ENCODE measurements around the gene COL5A2.

Gene COL5A2

GRCh38 chr2:189111063-189111715 is 68.4 kb downstream of the COL5A2 start:
- H3K36me3 ChIP-seq (ENCODE audit: insufficient read depth, low read length): no peaks in the 10 kb centered on the region
- H3K79me2 ChIP-seq (ENCODE audit: insufficient read depth, low read length): no peaks in the 10 kb centered on the region
- H3K4me2 ChIP-seq (ENCODE audit: insufficient read depth, low read length): no peak overlapping the region
- no peaks in the 10 kb centered on the region for H3K4me1 ChIP-seq (ENCODE audit: insufficient read depth, low read length)
- no peak overlapping the region for H3K9ac ChIP-seq (ENCODE audit: low read depth, low read length)
- no peak overlapping the region for H3K27ac ChIP-seq (ENCODE audit: low read length)
- DNase-seq (no peak), ATAC-seq (ENCODE audit: insufficient read depth, low read depth) (no peak)
- H3K27me3 ChIP-seq (ENCODE audit: insufficient read depth, low read length, poor library complexity): peaks cover 4% of the 10 kb centered on the region
- H3K4me3 ChIP-seq (ENCODE audit: low read depth in 1 of 2, low read length in 2 of 2): no peak overlapping the region
- TF ChIP-seq, protein P1, sequence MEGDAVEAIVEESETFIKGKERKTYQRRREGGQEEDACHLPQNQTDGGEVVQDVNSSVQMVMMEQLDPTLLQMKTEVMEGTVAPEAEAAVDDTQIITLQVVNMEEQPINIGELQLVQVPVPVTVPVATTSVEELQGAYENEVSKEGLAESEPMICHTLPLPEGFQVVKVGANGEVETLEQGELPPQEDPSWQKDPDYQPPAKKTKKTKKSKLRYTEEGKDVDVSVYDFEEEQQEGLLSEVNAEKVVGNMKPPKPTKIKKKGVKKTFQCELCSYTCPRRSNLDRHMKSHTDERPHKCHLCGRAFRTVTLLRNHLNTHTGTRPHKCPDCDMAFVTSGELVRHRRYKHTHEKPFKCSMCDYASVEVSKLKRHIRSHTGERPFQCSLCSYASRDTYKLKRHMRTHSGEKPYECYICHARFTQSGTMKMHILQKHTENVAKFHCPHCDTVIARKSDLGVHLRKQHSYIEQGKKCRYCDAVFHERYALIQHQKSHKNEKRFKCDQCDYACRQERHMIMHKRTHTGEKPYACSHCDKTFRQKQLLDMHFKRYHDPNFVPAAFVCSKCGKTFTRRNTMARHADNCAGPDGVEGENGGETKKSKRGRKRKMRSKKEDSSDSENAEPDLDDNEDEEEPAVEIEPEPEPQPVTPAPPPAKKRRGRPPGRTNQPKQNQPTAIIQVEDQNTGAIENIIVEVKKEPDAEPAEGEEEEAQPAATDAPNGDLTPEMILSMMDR (IDR thresholded peaks at IDR 0.05; ENCODE audit: borderline replicate concordance, extremely low read depth, low read length, poor library complexity, severe bottlenecking): no peak
- TF ChIP-seq EZH2 (IDR thresholded peaks at IDR 0.05; ENCODE audit: borderline replicate concordance, low read depth, low read length, severe bottlenecking): no peak
- no peak overlapping the region for H2AFZ ChIP-seq (ENCODE audit: low read depth, low read length)
- H3K9me3 ChIP-seq (ENCODE audit: insufficient read depth, low read length, severe bottlenecking): no peaks in the 10 kb centered on the region
- H4K20me1 ChIP-seq (ENCODE audit: insufficient read depth, low read length): no peaks in the 10 kb centered on the region

DNA sequence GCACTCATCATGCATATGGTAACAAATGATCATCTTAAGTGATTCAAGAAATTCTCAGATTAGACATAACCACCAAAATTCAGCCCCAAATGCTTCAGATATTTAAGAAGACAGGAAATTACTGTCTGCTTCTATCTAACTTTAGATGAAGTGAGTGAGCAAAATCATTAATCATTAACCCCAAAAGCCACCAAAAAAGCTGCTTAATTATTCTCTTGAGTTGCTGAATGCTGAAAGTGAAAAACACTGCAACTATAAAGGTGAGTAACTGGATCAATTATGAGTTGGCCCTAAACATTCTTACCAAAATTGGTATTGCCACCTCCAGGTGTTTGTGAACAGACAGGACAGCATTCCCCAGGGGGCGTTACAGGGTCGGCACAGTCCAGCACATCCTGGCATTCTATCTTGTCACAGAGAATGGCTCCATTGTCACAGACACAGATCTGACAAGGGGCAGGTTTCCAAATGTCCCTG is 69.6 kb downstream of the COL5A2 start:
- Histone ChIP-seq H3K36me3 (ENCODE audit: insufficient read depth, low read length) (no peaks in the 10 kb centered on the region), H3K9me3 (ENCODE audit: insufficient read depth, low read length, severe bottlenecking) (no peaks in the 10 kb centered on the region), H3K4me1 (ENCODE audit: insufficient read depth, low read length) (no peaks in the 10 kb centered on the region), H3K27me3 (ENCODE audit: insufficient read depth, low read length, poor library complexity) (no peaks in the 10 kb centered on the region), H3K79me2 (ENCODE audit: insufficient read depth, low read length) (no peaks in the 10 kb centered on the region), H4K20me1 (ENCODE audit: insufficient read depth, low read length) (no peaks in the 10 kb centered on the region), H3K4me3 (ENCODE audit: low read depth in 1 of 2, low read length in 2 of 2) (no peak overlapping the region), H3K9ac (ENCODE audit: low read depth, low read length) (no peak overlapping the region), H3K4me2 (ENCODE audit: insufficient read depth, low read length) (no peak overlapping the region), H2AFZ (ENCODE audit: low read depth, low read length) (no peak overlapping the region), H3K27ac (ENCODE audit: low read length) (no peak overlapping the region)
- no peak for TF ChIP-seq EZH2 (IDR thresholded peaks at IDR 0.05; ENCODE audit: borderline replicate concordance, low read depth, low read length, severe bottlenecking)
- TF ChIP-seq, protein P1 (IDR thresholded peaks at IDR 0.05; ENCODE audit: borderline replicate concordance, extremely low read depth, low read length, poor library complexity, severe bottlenecking): no peak
- DNase-seq (no peak), ATAC-seq (ENCODE audit: insufficient read depth, low read depth) (no peak)

GRCh38 chr2:189104934-189105333 is 74.6 kb downstream of the COL5A2 start:
- H3K9ac ChIP-seq (ENCODE audit: low read depth, low read length): no peak overlapping the region
- H3K4me2 ChIP-seq (ENCODE audit: insufficient read depth, low read length): no peak overlapping the region
- TF ChIP-seq, protein P1 (IDR thresholded peaks at IDR 0.05; ENCODE audit: borderline replicate concordance, extremely low read depth, low read length, poor library complexity, severe bottlenecking): no peak
- TF ChIP-seq EZH2 (IDR thresholded peaks at IDR 0.05; ENCODE audit: borderline replicate concordance, low read depth, low read length, severe bottlenecking): no peak
- no peaks in the 10 kb centered on the region for H3K9me3 ChIP-seq (ENCODE audit: insufficient read depth, low read length, severe bottlenecking)
- no peak overlapping the region for H2AFZ ChIP-seq (ENCODE audit: low read depth, low read length)
- H3K27ac ChIP-seq (ENCODE audit: low read length): no peak overlapping the region
- H3K27me3 ChIP-seq (ENCODE audit: insufficient read depth, low read length, poor library complexity): no peaks in the 10 kb centered on the region
- ATAC-seq (ENCODE audit: insufficient read depth, low read depth) (no peak), DNase-seq (no peak)
- no peaks in the 10 kb centered on the region for H3K36me3 ChIP-seq (ENCODE audit: insufficient read depth, low read length)
- no peaks in the 10 kb centered on the region for H3K79me2 ChIP-seq (ENCODE audit: insufficient read depth, low read length)
- H3K4me1 ChIP-seq (ENCODE audit: insufficient read depth, low read length): no peaks in the 10 kb centered on the region
- H4K20me1 ChIP-seq (ENCODE audit: insufficient read depth, low read length): no peaks in the 10 kb centered on the region
- no peak overlapping the region for H3K4me3 ChIP-seq (ENCODE audit: low read depth in 1 of 2, low read length in 2 of 2)

All from DND-41 (cell line).